Measurements from ENCODE around the gene FLYWCH2.
A peak's percentile ranks its signal among the peaks of the same experiment; 100 is the strongest.

FLYWCH2 gene

GRCh38 chr16:2896480-2897010, 13.5 kb downstream of the FLYWCH2 start:
- Histone ChIP-seq H3K27ac (ENCODE audit: low read depth, low read length) (no peak overlapping the region), H3K36me3 (ENCODE audit: insufficient read depth, low read length) (no peaks in the 10 kb centered on the region), H3K27me3 (ENCODE audit: insufficient read depth, low read length) (no peaks in the 10 kb centered on the region), H3K4me1 (ENCODE audit: insufficient read depth, low read length) (no peaks in the 10 kb centered on the region), H3K9ac (ENCODE audit: low read depth, low read length) (no peak overlapping the region), H3K4me3 (ENCODE audit: low read length) (no peak overlapping the region), H3K9me3 (ENCODE audit: insufficient read depth, low read depth, low read length) (no peaks in the 10 kb centered on the region)
- 94% methylated on average over 19 of the region's 19 CpGs for WGBS

GRCh38 chr16:2897110-2897509, 14.1 kb downstream of the FLYWCH2 start:
- Histone ChIP-seq H3K36me3 (ENCODE audit: insufficient read depth, low read length) (no peaks in the 10 kb centered on the region), H3K9ac (ENCODE audit: low read depth, low read length) (no peak overlapping the region), H3K4me1 (ENCODE audit: insufficient read depth, low read length) (no peaks in the 10 kb centered on the region), H3K27ac (ENCODE audit: low read depth, low read length) (no peak overlapping the region), H3K27me3 (ENCODE audit: insufficient read depth, low read length) (no peaks in the 10 kb centered on the region), H3K4me3 (ENCODE audit: low read length) (no peak overlapping the region), H3K9me3 (ENCODE audit: insufficient read depth, low read depth, low read length) (no peaks in the 10 kb centered on the region)
- 92% methylated on average over 7 of the region's 7 CpGs for WGBS

- 86% methylated on average over 10 of the region's 10 CpGs for WGBS
- H3K9ac ChIP-seq (ENCODE audit: low read depth, low read length), result no peak overlapping the region
Measured at GRCh38 chr16:2898831-2899563, 16.0 kb downstream of the FLYWCH2 start.

GRCh38 chr16:2899564-2900072, 16.6 kb downstream of the FLYWCH2 start:
- no peaks in the 10 kb centered on the region for H3K9me3 ChIP-seq (ENCODE audit: insufficient read depth, low read depth, low read length)

More at GRCh38 chr16:2898831-2899563, 16.0 kb downstream of the FLYWCH2 start:
- H3K27ac ChIP-seq (ENCODE audit: low read depth, low read length), result no peak overlapping the region
- no peaks in the 10 kb centered on the region for H3K4me1 ChIP-seq (ENCODE audit: insufficient read depth, low read length)
- no peak overlapping the region for H3K4me3 ChIP-seq (ENCODE audit: low read length)
- no peaks in the 10 kb centered on the region for H3K9me3 ChIP-seq (ENCODE audit: insufficient read depth, low read depth, low read length)
- no peaks in the 10 kb centered on the region for H3K27me3 ChIP-seq (ENCODE audit: insufficient read depth, low read length)
- no peaks in the 10 kb centered on the region for H3K36me3 ChIP-seq (ENCODE audit: insufficient read depth, low read length)

GRCh38 chr16:2900526-2901075, 17.6 kb downstream of the FLYWCH2 start:
- H3K9me3 ChIP-seq (ENCODE audit: insufficient read depth, low read depth, low read length), result no peaks in the 10 kb centered on the region
- H3K9ac ChIP-seq (ENCODE audit: low read depth, low read length), result no peak overlapping the region
- no peak overlapping the region for H3K27ac ChIP-seq (ENCODE audit: low read depth, low read length)
- 92% methylated on average over 15 of the region's 15 CpGs for WGBS
- no peak overlapping the region for H3K4me3 ChIP-seq (ENCODE audit: low read length)
- H3K4me1 ChIP-seq (ENCODE audit: insufficient read depth, low read length), result no peaks in the 10 kb centered on the region
- no peaks in the 10 kb centered on the region for H3K27me3 ChIP-seq (ENCODE audit: insufficient read depth, low read length)
- no peaks in the 10 kb centered on the region for H3K36me3 ChIP-seq (ENCODE audit: insufficient read depth, low read length)

More at GRCh38 chr16:2899564-2900072, 16.6 kb downstream of the FLYWCH2 start:
- Histone ChIP-seq H3K4me1 (ENCODE audit: insufficient read depth, low read length) (no peaks in the 10 kb centered on the region), H3K4me3 (ENCODE audit: low read length) (no peak overlapping the region), H3K9ac (ENCODE audit: low read depth, low read length) (no peak overlapping the region), H3K27ac (ENCODE audit: low read depth, low read length) (no peak overlapping the region), H3K36me3 (ENCODE audit: insufficient read depth, low read length) (no peaks in the 10 kb centered on the region), H3K27me3 (ENCODE audit: insufficient read depth, low read length) (no peaks in the 10 kb centered on the region)
- 95% methylated on average over 13 of the region's 13 CpGs for WGBS

GRCh38 chr16:2902337-2903130, 19.5 kb downstream of the FLYWCH2 start:
- Histone ChIP-seq H3K9ac (ENCODE audit: low read depth, low read length) (no peak overlapping the region), H3K9me3 (ENCODE audit: insufficient read depth, low read depth, low read length) (no peaks in the 10 kb centered on the region), H3K27me3 (ENCODE audit: insufficient read depth, low read length) (no peaks in the 10 kb centered on the region), H3K4me1 (ENCODE audit: insufficient read depth, low read length) (no peaks in the 10 kb centered on the region; the same call in 1 of the 2 replicates), H3K36me3 (ENCODE audit: insufficient read depth, low read length) (no peaks in the 10 kb centered on the region), H3K27ac (ENCODE audit: low read depth, low read length) (no peak overlapping the region), H3K4me3 (ENCODE audit: low read length) (no peak overlapping the region)
- 88% methylated on average over 8 of the region's 9 CpGs for WGBS

- Histone ChIP-seq H3K4me1 (ENCODE audit: insufficient read depth, low read length) (no peaks in the 10 kb centered on the region; the same call in 1 of the 2 replicates), H3K27ac (ENCODE audit: low read depth, low read length) (peak overlapping the region; percentile 84; the same call in 1 of the 2 replicates), H3K9me3 (ENCODE audit: insufficient read depth, low read depth, low read length) (no peaks in the 10 kb centered on the region), H3K9ac (ENCODE audit: low read depth, low read length) (peak overlapping the region; percentile 86), H3K27me3 (ENCODE audit: insufficient read depth, low read length) (no peaks in the 10 kb centered on the region), H3K4me3 (ENCODE audit: low read length) (peak overlapping the region; percentile 92), H3K36me3 (ENCODE audit: insufficient read depth, low read length) (no peaks in the 10 kb centered on the region)
- 4% methylated on average over 62 of the region's 62 CpGs for WGBS
Measured at GRCh38 chr16:2904100-2904921, 21.3 kb downstream of the FLYWCH2 start.

GRCh38 chr16:2904922-2905240, 21.9 kb downstream of the FLYWCH2 start:
- no peaks in the 10 kb centered on the region for H3K36me3 ChIP-seq (ENCODE audit: insufficient read depth, low read length)
- H3K4me1 ChIP-seq (ENCODE audit: insufficient read depth, low read length), result no peaks in the 10 kb centered on the region; the same call in 1 of the 2 replicates
- peak overlapping the region; percentile 92 for H3K4me3 ChIP-seq (ENCODE audit: low read length)
- H3K9me3 ChIP-seq (ENCODE audit: insufficient read depth, low read depth, low read length), result no peaks in the 10 kb centered on the region
- no peaks in the 10 kb centered on the region for H3K27me3 ChIP-seq (ENCODE audit: insufficient read depth, low read length)
- H3K27ac ChIP-seq (ENCODE audit: low read depth, low read length), result peak overlapping the region; percentile 84; the same call in 1 of the 2 replicates
- H3K9ac ChIP-seq (ENCODE audit: low read depth, low read length), result peak overlapping the region; percentile 86
- under 1% methylated on average over 32 of the region's 32 CpGs for WGBS

- under 1% methylated on average over 51 of the region's 51 CpGs for WGBS
- peak overlapping the region; percentile 84; the same call in 1 of the 2 replicates for H3K27ac ChIP-seq (ENCODE audit: low read depth, low read length)
- H3K36me3 ChIP-seq (ENCODE audit: insufficient read depth, low read length), result no peaks in the 10 kb centered on the region
- no peaks in the 10 kb centered on the region for H3K9me3 ChIP-seq (ENCODE audit: insufficient read depth, low read depth, low read length)
- H3K9ac ChIP-seq (ENCODE audit: low read depth, low read length), result peak overlapping the region; percentile 86
- peak overlapping the region; percentile 92 for H3K4me3 ChIP-seq (ENCODE audit: low read length)
- no peaks in the 10 kb centered on the region; the same call in 1 of the 2 replicates for H3K27me3 ChIP-seq (ENCODE audit: insufficient read depth, low read length)
- no peaks in the 10 kb centered on the region; the same call in 1 of the 2 replicates for H3K4me1 ChIP-seq (ENCODE audit: insufficient read depth, low read length)
Measured at GRCh38 chr16:2905241-2905987, 22.4 kb downstream of the FLYWCH2 start.

- no peaks in the 10 kb centered on the region; the same call in 1 of the 2 replicates for H3K27me3 ChIP-seq (ENCODE audit: insufficient read depth, low read length)
- no peak overlapping the region for H3K9ac ChIP-seq (ENCODE audit: low read depth, low read length)
- no peak overlapping the region for H3K27ac ChIP-seq (ENCODE audit: low read depth, low read length)
- no peak overlapping the region for H3K4me3 ChIP-seq (ENCODE audit: low read length)
- H3K9me3 ChIP-seq (ENCODE audit: insufficient read depth, low read depth, low read length), result no peaks in the 10 kb centered on the region
- no peaks in the 10 kb centered on the region; the same call in 1 of the 2 replicates for H3K4me1 ChIP-seq (ENCODE audit: insufficient read depth, low read length)
- H3K36me3 ChIP-seq (ENCODE audit: insufficient read depth, low read length), result no peaks in the 10 kb centered on the region
- WGBS, result 35% methylated on average over 11 of the region's 12 CpGs
Measured at GRCh38 chr16:2905988-2906387, 23.0 kb downstream of the FLYWCH2 start.

Data from HUES64 (cell line).